HCT116 (cell line): ENCODE measurements around the gene CENPF. TPM values are rescaled to one million over a fixed set of nuclear protein-coding genes. Genes with fewer than 3 reads are reported as not detected.

ENCODE experiments used
- ATAC-seq: fragments of 200-7000 bp; cut with Tn5 transposase; 2 replicates; pipeline ENCODE4 v1.9.1; 2020; ENCODE audit warnings: mild to moderate bottlenecking, moderate library complexity
- BruUV-seq: library from RNA; stranded (reverse); fragments of 400-500 nt; replicated peaks from 2 replicates; lab custom pipeline; 2021; lab: Mats Ljungman, UMichigan
- CTCF ChIA-PET: fragments of 300-600 bp; sonication (Branson Sonifier 250); formaldehyde crosslinking; loops from one replicate; lab custom pipeline; 2021; ENCODE audit warnings: antibody characterized with exemption; lab: Charles Lee
- POLR2A ChIA-PET: fragments of 300-600, 350-600 bp; sonication (Branson Sonifier 250); formaldehyde crosslinking; loops from one replicate; lab custom pipeline; 2021; ENCODE audit warnings: antibody characterized with exemption; lab: Charles Lee
- RAD21 ChIA-PET, 2 experiments: fragments of 300-600 bp; sonication (Branson Sonifier 250); formaldehyde crosslinking; loops; one replicate each; lab custom pipeline; 2023; ENCODE audit warnings: low total read pairs in 2 of 2; ENCODE audit not compliant: uncharacterized antibody in 2 of 2, unreplicated experiment in 2 of 2, low non-redundant PET in 1 of 2; lab: Charles Lee
- DNase-seq: peaks from one replicate; pipeline ENCODE4 v3.0.0-alpha.2; 2010; ENCODE audit warnings: low read depth, low spot score
- H2AFZ ChIP-seq: fragments of 200-600 bp; shearing (Covaris generic), sonication (generic); 2 replicates; pipeline ENCODE4 v1.6.1; 2017; ENCODE audit warnings: low read depth, mixed run types, mixed read lengths, antibody characterized with exemption, low read length; ENCODE audit not compliant: poor library complexity, severe bottlenecking
- H3K27ac ChIP-seq: 2 replicates; pipeline ENCODE4 v1.5.1; 2012; ENCODE audit warnings: low read depth, low read length
- H3K27me3 ChIP-seq: fragments of 200-600 bp; sonication (generic); 2 replicates; pipeline ENCODE4 v1.6.1; 2016; ENCODE audit warnings: mixed run types, low read length, mixed read lengths; ENCODE audit not compliant: insufficient read depth
- H3K36me3 ChIP-seq, 2 experiments: fragments of 200-500 bp in 1 of 2; fragments of 200-600 bp in 1 of 2; sonication (Bioruptor generic) in 1 of 2; sonication (generic) in 1 of 2; 2 replicates each; pipeline versions ENCODE4 v1.5.1 to v1.6.1; 2014 to 2016; ENCODE audit warnings: low read length in 2 of 2, inconsistent platforms in 1 of 2, mixed read lengths in 1 of 2, mixed run types in 1 of 2; ENCODE audit not compliant: insufficient read depth in 2 of 2, control insufficient read depth in 1 of 2
- H3K4me1 ChIP-seq, 2 experiments: fragments of 200-600 bp in 1 of 2; sonication (generic) in 1 of 2; 2 replicates each; pipeline versions ENCODE4 v1.5.1 to v1.6.1; 2012 to 2017; ENCODE audit warnings: low read length in 2 of 2, inconsistent platforms in 1 of 2, mild to moderate bottlenecking in 1 of 2, mixed read lengths in 1 of 2, mixed run types in 1 of 2, moderate library complexity in 1 of 2; ENCODE audit not compliant: insufficient read depth in 2 of 2, control insufficient read depth in 1 of 2
- H3K4me2 ChIP-seq: fragments of 200-600 bp; sonication (generic); 2 replicates; pipeline ENCODE4 v1.6.1; 2017; ENCODE audit warnings: mixed run types, low read length, mixed read lengths
- H3K4me3 ChIP-seq, 2 experiments: fragments of 200-600 bp in 1 of 2; sonication (generic) in 1 of 2; replicated peaks in 1 of 2; 2 replicates each; pipeline ENCODE4 v1.5.1; 2011 to 2016; ENCODE audit warnings: low read length in 2 of 2, control low read depth in 1 of 2, low read depth in 1 of 2, mild to moderate bottlenecking in 1 of 2, mixed read lengths in 1 of 2, mixed run types in 1 of 2
- H3K79me2 ChIP-seq: fragments of 200-600 bp; sonication (generic); 2 replicates; pipeline ENCODE4 v1.6.1; 2017; ENCODE audit warnings: mild to moderate bottlenecking, mixed run types, low read length, moderate library complexity, mixed read lengths; ENCODE audit not compliant: insufficient read depth
- H3K9ac ChIP-seq: fragments of 200-600 bp; sonication (generic); 2 replicates; pipeline ENCODE4 v1.6.1; 2016; ENCODE audit warnings: low read length, mixed read lengths
- H3K9me2 ChIP-seq: fragments of 200-600 bp; sonication (generic), shearing (Covaris generic); 2 replicates; pipeline ENCODE4 v1.6.1; 2017; ENCODE audit warnings: mixed run types, mild to moderate bottlenecking, moderate library complexity; ENCODE audit not compliant: insufficient read depth
- H3K9me3 ChIP-seq, 2 experiments: fragments of 200-500 bp in 1 of 2; fragments of 200-600 bp in 1 of 2; sonication (Bioruptor generic) in 1 of 2; sonication (generic) in 1 of 2; 2 replicates each; pipeline ENCODE4 v1.6.1; 2014 to 2017; ENCODE audit warnings: low read length in 2 of 2, mixed read lengths in 2 of 2, inconsistent platforms in 1 of 2, low read depth in 1 of 2, mild to moderate bottlenecking in 1 of 2, mixed run types in 1 of 2, moderate library complexity in 1 of 2; ENCODE audit not compliant: control insufficient read depth in 1 of 2, insufficient read depth in 1 of 2
- H4K20me1 ChIP-seq: fragments of 200-600 bp; sonication (generic), shearing (Covaris generic); 2 replicates; pipeline ENCODE4 v1.6.1; 2017; ENCODE audit warnings: mixed run types, mild to moderate bottlenecking, moderate library complexity; ENCODE audit not compliant: insufficient read depth
- CBX3 ChIP-seq: IDR thresholded peaks from 2 replicates; pipeline ENCODE4 v1.6.1; 2012; ENCODE audit warnings: low read depth
- EGR1 ChIP-seq: IDR thresholded peaks from 2 replicates; pipeline ENCODE4 v1.6.1; 2012; ENCODE audit warnings: low read depth
- EZH2 ChIP-seq: fragments of 200-600 bp; sonication (generic); IDR thresholded peaks from 2 replicates; pipeline ENCODE4 v1.6.1; 2017; ENCODE audit warnings: antibody characterized with exemption, mixed run types
- FOSL1 ChIP-seq: IDR thresholded peaks from 2 replicates; pipeline ENCODE4 v1.6.1; 2012; ENCODE audit warnings: low read depth
- POLR2A ChIP-seq: IDR thresholded peaks from 2 replicates; pipeline ENCODE4 v1.7.0; 2011; ENCODE audit warnings: borderline replicate concordance; ENCODE audit not compliant: insufficient read depth, insufficient read length; ENCODE audit errors: extremely low read depth
- SIN3A ChIP-seq: IDR thresholded peaks from 2 replicates; pipeline ENCODE4 v1.6.1; 2012; ENCODE audit warnings: low read depth
- SP1 ChIP-seq: IDR thresholded peaks from 2 replicates; pipeline ENCODE4 v1.6.1; 2012; ENCODE audit warnings: low read depth
- YY1 ChIP-seq: IDR thresholded peaks from 2 replicates; pipeline ENCODE4 v1.6.1; 2011; ENCODE audit warnings: low read length, low read depth, moderate library complexity, mild to moderate bottlenecking; ENCODE audit not compliant: insufficient replicate concordance; ENCODE audit errors: extremely low read depth
- ZNF274 ChIP-seq: fragments of 200-500 bp; sonication (Bioruptor generic); IDR thresholded peaks from 2 replicates; pipeline ENCODE4 v1.6.1; 2014; ENCODE audit warnings: mild to moderate bottlenecking, low read depth, low read length, inconsistent platforms
- intact Hi-C: fragments of 100-400 bp; cut with micrococcal nuclease; formaldehyde crosslinking; loops from 2 replicates; pipeline ENCODE4 v1.10.0; 2022
- total RNA-seq: library from RNA; stranded (reverse); gene quantifications from one replicate; pipeline ENCODE4 v1.2.1, GENCODE V29; 2021; ENCODE audit not compliant: unreplicated experiment
- TF ChIP-seq, protein P1 (sequence below): IDR thresholded peaks from 2 replicates; pipeline ENCODE4 v1.6.1; 2012
- TF ChIP-seq, protein P2 (sequence below): IDR thresholded peaks from 2 replicates; pipeline ENCODE4 v1.6.1; 2011; ENCODE audit warnings: mild to moderate bottlenecking, low read length, moderate library complexity; ENCODE audit not compliant: insufficient replicate concordance; ENCODE audit errors: extremely low read depth

The CENPF gene
- total RNA-seq, 1 experiment from 2014 or later, result 120 TPM

DNA sequence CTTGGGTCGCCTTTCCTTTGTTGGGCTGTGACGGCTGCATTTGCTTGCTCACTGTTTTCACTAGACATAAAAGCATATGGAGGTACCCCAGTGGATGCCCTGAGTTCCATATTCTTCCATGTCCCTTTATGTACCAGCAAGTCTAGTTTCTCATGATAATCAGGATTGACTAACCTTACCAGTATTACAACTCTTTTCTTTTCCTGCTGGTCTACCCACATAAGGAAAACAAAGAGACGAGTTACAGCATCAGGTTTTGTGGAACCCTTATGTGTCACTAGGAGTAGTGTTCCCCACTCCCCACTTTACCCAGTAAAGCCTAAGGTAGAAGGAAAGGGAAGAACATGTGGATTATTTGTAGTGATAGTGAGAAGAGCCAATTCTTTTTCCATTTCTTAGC lies 16.4 kb upstream of the CENPF start:
- CTCF ChIA-PET, result interaction anchor here (4.2 to 8.7 kb wide), 2 partner anchors 198 to 254 kb away, joined by 18 to 130 read pairs; no protein-coding TSS in a partner anchor
- no peaks in the 10 kb centered on the region for H3K79me2 ChIP-seq
- TF ChIP-seq, protein P1, sequence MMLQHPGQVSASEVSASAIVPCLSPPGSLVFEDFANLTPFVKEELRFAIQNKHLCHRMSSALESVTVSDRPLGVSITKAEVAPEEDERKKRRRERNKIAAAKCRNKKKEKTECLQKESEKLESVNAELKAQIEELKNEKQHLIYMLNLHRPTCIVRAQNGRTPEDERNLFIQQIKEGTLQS, result no peak
- TF ChIP-seq EZH2 (no peak), ZNF274 (no peak), FOSL1 (no peak), CBX3 (no peak), POLR2A (no peak), SP1 (no peak), YY1 (no peak), SIN3A (no peak), EGR1 (no peak)
- TF ChIP-seq, protein P2, sequence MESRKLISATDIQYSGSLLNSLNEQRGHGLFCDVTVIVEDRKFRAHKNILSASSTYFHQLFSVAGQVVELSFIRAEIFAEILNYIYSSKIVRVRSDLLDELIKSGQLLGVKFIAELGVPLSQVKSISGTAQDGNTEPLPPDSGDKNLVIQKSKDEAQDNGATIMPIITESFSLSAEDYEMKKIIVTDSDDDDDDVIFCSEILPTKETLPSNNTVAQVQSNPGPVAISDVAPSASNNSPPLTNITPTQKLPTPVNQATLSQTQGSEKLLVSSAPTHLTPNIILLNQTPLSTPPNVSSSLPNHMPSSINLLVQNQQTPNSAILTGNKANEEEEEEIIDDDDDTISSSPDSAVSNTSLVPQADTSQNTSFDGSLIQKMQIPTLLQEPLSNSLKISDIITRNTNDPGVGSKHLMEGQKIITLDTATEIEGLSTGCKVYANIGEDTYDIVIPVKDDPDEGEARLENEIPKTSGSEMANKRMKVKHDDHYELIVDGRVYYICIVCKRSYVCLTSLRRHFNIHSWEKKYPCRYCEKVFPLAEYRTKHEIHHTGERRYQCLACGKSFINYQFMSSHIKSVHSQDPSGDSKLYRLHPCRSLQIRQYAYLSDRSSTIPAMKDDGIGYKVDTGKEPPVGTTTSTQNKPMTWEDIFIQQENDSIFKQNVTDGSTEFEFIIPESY, result no peak
- no peak overlapping the region for H3K4me3 ChIP-seq
- H3K9me2 ChIP-seq, result no peaks in the 10 kb centered on the region
- intact Hi-C loops, result no loop called here
- peaks cover 6 to 14% of the 10 kb centered on the region in 2 experiments; a peak in 3 of 4 replicates for H3K4me1 ChIP-seq
- RAD21 ChIA-PET, result no interaction called here
- POLR2A ChIA-PET, result no interaction called here
- H3K9me3 ChIP-seq, result no peaks in the 10 kb centered on the region
- BruUV-seq, result no TSS peak
- H3K9ac ChIP-seq, result no peak overlapping the region
- H3K36me3 ChIP-seq, result no peaks in the 10 kb centered on the region
- H3K4me2 ChIP-seq, result no peak overlapping the region
- no peak overlapping the region for H2AFZ ChIP-seq
- H3K27me3 ChIP-seq, result no peaks in the 10 kb centered on the region
- no peak overlapping the region for H3K27ac ChIP-seq
- no peak for ATAC-seq
- DNase-seq, result no peak
- no peaks in the 10 kb centered on the region for H4K20me1 ChIP-seq
